Panc1 (cell line): ENCODE data around the gene GPRC5A. TPM values are rescaled to one million over a fixed set of nuclear protein-coding genes. Genes with fewer than 3 reads are reported as not detected.

Experiments used
- ATAC-seq: fragments of 200-7000 bp; cut with Tn5 transposase; 2 replicates; pipeline ENCODE4 v1.9.1; 2020; ENCODE audit warnings: mild to moderate bottlenecking, moderate library complexity
- BruUV-seq: library from RNA; stranded (reverse); fragments of 400-500 nt; replicated peaks from 2 replicates; lab custom pipeline; 2021; lab: Mats Ljungman, UMichigan
- CTCF ChIA-PET: fragments of 300-600 bp; sonication (Branson Sonifier 250); formaldehyde crosslinking; loops from one replicate; lab custom pipeline; 2022; ENCODE audit warnings: antibody characterized with exemption; lab: Charles Lee
- POLR2A ChIA-PET: fragments of 300-600 bp; sonication (Branson Sonifier 250); formaldehyde crosslinking; loops from one replicate; lab custom pipeline; 2022; ENCODE audit warnings: antibody characterized with exemption; lab: Charles Lee
- DNase-seq: peaks from one replicate; pipeline ENCODE4 v3.0.0-alpha.2; 2010; ENCODE audit warnings: low read depth, low spot score
- H3K27ac ChIP-seq: 2 replicates; pipeline ENCODE4 v1.5.1; 2011; ENCODE audit warnings: mild to moderate bottlenecking, low read length, inconsistent platforms
- H3K27me3 ChIP-seq: fragments of 200-500 bp; sonication (Bioruptor generic); 2 replicates; pipeline ENCODE4 v1.6.0; 2014; ENCODE audit warnings: low read length, inconsistent platforms; ENCODE audit not compliant: control insufficient read depth, insufficient read depth
- H3K36me3 ChIP-seq: fragments of 200-500 bp; sonication (Bioruptor generic); 2 replicates; pipeline ENCODE4 v1.5.1; 2014; ENCODE audit warnings: inconsistent platforms, mild to moderate bottlenecking, low read length, moderate library complexity; ENCODE audit not compliant: control insufficient read depth, insufficient read depth
- H3K4me1 ChIP-seq: 2 replicates; pipeline ENCODE4 v1.5.1; 2011; ENCODE audit warnings: inconsistent platforms, mild to moderate bottlenecking, low read length, moderate library complexity; ENCODE audit not compliant: control insufficient read depth, insufficient read depth
- H3K4me3 ChIP-seq, 2 experiments: 2 replicates each; pipeline ENCODE4 v1.5.1; 2011 to 2012; ENCODE audit warnings: low read depth in 2 of 2, low read length in 2 of 2, mild to moderate bottlenecking in 2 of 2, inconsistent platforms in 1 of 2, moderate library complexity in 1 of 2
- H3K9me3 ChIP-seq: fragments of 200-500 bp; sonication (Bioruptor generic); 2 replicates; pipeline ENCODE4 v1.5.1; 2014; ENCODE audit warnings: low read depth, mild to moderate bottlenecking, inconsistent platforms, low read length, moderate library complexity; ENCODE audit not compliant: control insufficient read depth, insufficient read depth
- CTCF ChIP-seq: fragments of 450-650 bp; IDR thresholded peaks from 2 replicates; pipeline ENCODE4 v1.5.1; 2017; ENCODE audit warnings: mild to moderate bottlenecking
- POLR2AphosphoS5 ChIP-seq: IDR thresholded peaks from 2 replicates; pipeline ENCODE4 v1.6.1; 2012; ENCODE audit warnings: mild to moderate bottlenecking, low read depth, low read length, moderate library complexity
- REST ChIP-seq, 2 experiments: IDR thresholded peaks; 2 replicates each; pipeline ENCODE4 v1.6.1; 2011 to 2012; ENCODE audit warnings: low read depth in 2 of 2, control low read depth in 1 of 2, low read length in 1 of 2, mild to moderate bottlenecking in 1 of 2, moderate library complexity in 1 of 2; ENCODE audit not compliant: insufficient read depth in 1 of 2
- SIN3A ChIP-seq: IDR thresholded peaks from 2 replicates; pipeline ENCODE4 v1.6.1; 2012; ENCODE audit warnings: low read depth, mild to moderate bottlenecking, low read length, moderate library complexity, borderline replicate concordance; ENCODE audit not compliant: insufficient read depth
- TCF7L2 ChIP-seq: IDR thresholded peaks from 2 replicates; pipeline ENCODE4 v1.6.1; 2011; ENCODE audit warnings: mild to moderate bottlenecking, low read depth, low read length, inconsistent platforms
- in situ Hi-C: cut with HindIII; loops from 2 replicates; pipeline ENCODE4 v1.10.0; 2016; ENCODE audit warnings: low sequenced_read_pairs, low pct_unique_long_range_greater_than_20kb
- intact Hi-C: fragments of 100-400 bp; cut with micrococcal nuclease; formaldehyde crosslinking; loops from one replicate; pipeline ENCODE4 v1.10.0; 2022; ENCODE audit not compliant: unreplicated experiment
- total RNA-seq: library from RNA; stranded (reverse); gene quantifications from one replicate; pipeline ENCODE4 v1.2.1, GENCODE V29; 2021; ENCODE audit not compliant: unreplicated experiment

Gene GPRC5A
- total RNA-seq, 1 experiment from 2014 or later = 648 TPM

GRCh38 chr12:12917517-12917916, 26.2 kb downstream of the GPRC5A start:
- peaks cover 89% of the 10 kb centered on the region for H3K4me1 ChIP-seq
- no peaks in the 10 kb centered on the region for H3K9me3 ChIP-seq
- intact Hi-C loops = loop anchor here (5.0 kb wide), 1 partner anchor 65 kb away; no protein-coding TSS in a partner anchor
- ATAC-seq (no peak), DNase-seq (no peak)
- in situ Hi-C loops = no loop called here
- ChIA-PET CTCF (no interaction called here), POLR2A (no interaction called here)
- no peaks in the 10 kb centered on the region for H3K27me3 ChIP-seq
- peaks cover 11% of the 10 kb centered on the region for H3K36me3 ChIP-seq
- H3K4me3 ChIP-seq = no peak overlapping the region
- no peak for TF ChIP-seq CTCF
- TF ChIP-seq REST (IDR thresholded peaks at IDR 0.05; ENCODE audit: insufficient read depth in 1 of 2, low read depth in 2 of 2, low read length in 1 of 2) = no peak
- no peak for TF ChIP-seq SIN3A
- TF ChIP-seq TCF7L2 = no peak
- TF ChIP-seq POLR2AphosphoS5 = peak; percentile 4; the same call in 1 of the 2 replicates
- no TSS peak for BruUV-seq
- H3K27ac ChIP-seq = peak overlapping the region; percentile 78; the same call in 1 of the 2 replicates

GRCh38 chr12:12918781-12919389, 27.5 kb downstream of the GPRC5A start:
- H3K4me1 ChIP-seq = peaks cover 75% of the 10 kb centered on the region
- no peak for DNase-seq
- H3K4me3 ChIP-seq = no peak overlapping the region
- peaks cover 2% of the 10 kb centered on the region; the same call in 1 of the 2 replicates for H3K36me3 ChIP-seq
- ChIA-PET CTCF (no interaction called here), POLR2A (no interaction called here)
- no TSS peak for BruUV-seq
- in situ Hi-C loops (no loop called here), intact Hi-C loops (loop anchor here (5.0 kb wide), 1 partner anchor 63 kb away; no protein-coding TSS in a partner anchor)
- TF ChIP-seq REST (IDR thresholded peaks at IDR 0.05; ENCODE audit: insufficient read depth in 1 of 2, low read depth in 2 of 2, low read length in 1 of 2) = no peak
- peak; percentile 82 for TF ChIP-seq POLR2AphosphoS5
- no peak for TF ChIP-seq SIN3A
- no peak for TF ChIP-seq CTCF
- no peaks in the 10 kb centered on the region for H3K27me3 ChIP-seq
- H3K27ac ChIP-seq = peak overlapping the region; percentile 63
- ATAC-seq = no peak
- no peaks in the 10 kb centered on the region for H3K9me3 ChIP-seq
